Trophoblast cell (in vitro differentiated cells and primary cell): Measurements from ENCODE around the gene GORASP2.
A peak's percentile ranks its signal among the peaks of the same experiment; 100 is the strongest.

Source experiments
- DNase-seq, 2 donors: peaks; one replicate each; pipeline ENCODE4 v3.0.0-alpha.2; 2016
- H2AFZ ChIP-seq: 2 replicates; pipeline ENCODE4 v1.6.1; 2013; ENCODE audit warnings: low read length, moderate library complexity, mild to moderate bottlenecking; ENCODE audit not compliant: insufficient read depth, poor library complexity
- H2AK5ac ChIP-seq: 2 replicates; pipeline ENCODE4 v1.6.1; 2013; ENCODE audit warnings: mild to moderate bottlenecking, low read length
- H2BK120ac ChIP-seq: 2 replicates; pipeline ENCODE4 v1.6.1; 2013; ENCODE audit warnings: low read length, mild to moderate bottlenecking, moderate library complexity; ENCODE audit not compliant: insufficient read depth, poor library complexity
- H2BK12ac ChIP-seq: 2 replicates; pipeline ENCODE4 v1.6.1; 2013; ENCODE audit warnings: mild to moderate bottlenecking, low read length, moderate library complexity
- H2BK5ac ChIP-seq: 2 replicates; pipeline ENCODE4 v1.6.1; 2013; ENCODE audit warnings: low read length, low read depth, moderate library complexity, mild to moderate bottlenecking; ENCODE audit not compliant: poor library complexity
- H3K14ac ChIP-seq: 2 replicates; pipeline ENCODE4 v1.6.1; 2013; ENCODE audit warnings: mild to moderate bottlenecking, low read length
- H3K18ac ChIP-seq: 2 replicates; pipeline ENCODE4 v1.6.1; 2013; ENCODE audit warnings: mild to moderate bottlenecking, low read length
- H3K23ac ChIP-seq: 2 replicates; pipeline ENCODE4 v1.6.1; 2013; ENCODE audit warnings: low read length
- H3K27ac ChIP-seq: 2 replicates; pipeline ENCODE4 v1.5.1; 2013; ENCODE audit warnings: low read depth, mild to moderate bottlenecking, inconsistent platforms, low read length, moderate library complexity
- H3K27me3 ChIP-seq: 2 replicates; pipeline ENCODE4 v1.6.1; 2013; ENCODE audit warnings: inconsistent platforms, mild to moderate bottlenecking, low read length, moderate library complexity; ENCODE audit not compliant: insufficient read depth
- H3K36me3 ChIP-seq, 2 experiments: 1 replicate in 1 of 2; 2 replicates in 1 of 2; pipeline ENCODE4 v1.6.1; 2013; ENCODE audit warnings: low read length in 2 of 2, mild to moderate bottlenecking in 2 of 2, moderate library complexity in 1 of 2; ENCODE audit not compliant: insufficient read depth in 2 of 2, control insufficient read depth in 1 of 2
- H3K4ac ChIP-seq: 2 replicates; pipeline ENCODE4 v1.6.1; 2013; ENCODE audit warnings: low read depth, mild to moderate bottlenecking, low read length, moderate library complexity
- H3K4me1 ChIP-seq, 2 experiments: 1 replicate in 1 of 2; 2 replicates in 1 of 2; pipeline ENCODE4 v1.6.1; 2013; ENCODE audit warnings: low read length in 2 of 2, mild to moderate bottlenecking in 2 of 2, moderate library complexity in 1 of 2; ENCODE audit not compliant: insufficient read depth in 2 of 2, control insufficient read depth in 1 of 2
- H3K4me2 ChIP-seq: 2 replicates; pipeline ENCODE4 v1.6.1; 2013; ENCODE audit warnings: inconsistent platforms, mild to moderate bottlenecking, low read length, moderate library complexity
- H3K4me3 ChIP-seq: 2 replicates; pipeline ENCODE4 v1.5.1; 2013; ENCODE audit warnings: mild to moderate bottlenecking, low read depth, low read length, inconsistent platforms
- H3K79me1 ChIP-seq: one replicate; pipeline ENCODE4 v1.6.1; 2013; ENCODE audit warnings: low read length
- H3K79me2 ChIP-seq: 2 replicates; pipeline ENCODE4 v1.6.1; 2013; ENCODE audit warnings: low read length, mild to moderate bottlenecking; ENCODE audit not compliant: control insufficient read depth, insufficient read depth, poor library complexity
- H3K9ac ChIP-seq: 2 replicates; pipeline ENCODE4 v1.6.1; 2013; ENCODE audit warnings: mild to moderate bottlenecking, low read length
- H3K9me3 ChIP-seq: 2 replicates; pipeline ENCODE4 v1.6.1; 2013; ENCODE audit warnings: low read depth, mild to moderate bottlenecking, control low read depth, inconsistent platforms, low read length; ENCODE audit not compliant: insufficient read depth
- H4K12ac ChIP-seq: 2 replicates; pipeline ENCODE4 v1.6.1; 2013; ENCODE audit warnings: low read depth, mild to moderate bottlenecking, low read length, moderate library complexity
- H4K8ac ChIP-seq: 2 replicates; pipeline ENCODE4 v1.6.1; 2013; ENCODE audit warnings: low read depth, mild to moderate bottlenecking, low read length, moderate library complexity
- H4K91ac ChIP-seq: one replicate; pipeline ENCODE4 v1.6.1; 2013; ENCODE audit warnings: low read depth, mild to moderate bottlenecking, low read length, moderate library complexity
- WGBS: extraction: QIAGEN DNeasy Blood & Tissue Kit; methylation state at CpG from one replicate; pipeline ENCODE4 v1.1.7; 2013; ENCODE audit warnings: missing lambda C conversion rate; ENCODE audit not compliant: insufficient read length, insufficient coverage; ENCODE audit errors: extremely low coverage; 5-methylcytosine and 5-hydroxymethylcytosine counted together

The GORASP2 gene

GRCh38 chr2:170975943-170976270, 46.9 kb downstream of the GORASP2 start:
- Histone ChIP-seq H2BK12ac (no peak overlapping the region), H3K79me2 (no peaks in the 10 kb centered on the region), H2BK120ac (no peak overlapping the region), H3K4me3 (no peak overlapping the region), H3K18ac (no peak overlapping the region), H3K23ac (no peak overlapping the region), H2BK5ac (no peak overlapping the region), H3K27me3 (no peaks in the 10 kb centered on the region), H2AFZ (no peak overlapping the region), H4K91ac (no peak overlapping the region), H3K27ac (no peak overlapping the region), H3K9ac (no peak overlapping the region), H3K36me3 (no peaks in the 10 kb centered on the region), H3K4me2 (no peak overlapping the region), H3K4me1 (peaks cover 13 to 16% of the 10 kb centered on the region in 2 experiments), H3K79me1 (peaks cover 6% of the 10 kb centered on the region), H3K9me3 (no peaks in the 10 kb centered on the region), H4K12ac (no peak overlapping the region), H3K4ac (no peak overlapping the region), H2AK5ac (peak overlapping the region; percentile 71), H3K14ac (no peak overlapping the region), H4K8ac (no peak overlapping the region)
- DNase-seq, result no peak
- no CpG with 5 or more reads among the region's 4 CpGs for WGBS

GRCh38 chr2:170984079-170984478, 55.0 kb downstream of the GORASP2 start:
- Histone ChIP-seq H2BK5ac (no peak overlapping the region), H3K23ac (no peak overlapping the region), H3K79me2 (no peaks in the 10 kb centered on the region), H3K4me2 (no peak overlapping the region), H3K18ac (no peak overlapping the region), H2AFZ (no peak overlapping the region), H2BK120ac (no peak overlapping the region), H3K79me1 (no peaks in the 10 kb centered on the region), H4K12ac (no peak overlapping the region), H3K9me3 (no peaks in the 10 kb centered on the region), H3K4ac (no peak overlapping the region), H3K14ac (no peak overlapping the region), H3K4me1 (no peaks in the 10 kb centered on the region), H4K91ac (no peak overlapping the region), H2BK12ac (no peak overlapping the region), H3K36me3 (peaks cover 3 to 11% of the 10 kb centered on the region in 2 experiments), H2AK5ac (no peak overlapping the region), H4K8ac (no peak overlapping the region), H3K9ac (no peak overlapping the region), H3K27ac (no peak overlapping the region), H3K27me3 (no peaks in the 10 kb centered on the region), H3K4me3 (no peak overlapping the region)
- WGBS, result no CpG with 5 or more reads among the region's 1 CpG
- DNase-seq, result peak in 1 of 2 donors; percentile 44

DNA sequence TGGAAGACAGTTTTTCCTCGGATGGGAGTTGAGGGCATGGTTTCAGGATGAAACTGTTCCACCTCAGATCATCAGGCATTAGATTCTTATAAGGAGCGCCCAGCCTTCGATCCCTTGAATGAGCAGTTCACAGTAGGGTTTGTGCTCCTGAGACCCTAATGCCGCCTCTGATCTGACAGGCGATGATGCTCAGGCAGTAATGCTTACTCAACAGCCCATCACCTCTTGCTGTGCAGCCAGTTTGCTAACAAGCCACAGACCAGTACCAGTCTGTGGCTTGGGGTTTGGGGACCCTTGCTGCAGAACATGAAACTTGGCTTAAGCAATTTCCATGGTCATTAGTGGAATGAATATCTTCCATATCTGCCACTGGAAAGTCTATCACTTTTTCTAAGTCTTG, 56.4 kb downstream of the GORASP2 start:
- no peak overlapping the region for H2BK5ac ChIP-seq
- H3K36me3 ChIP-seq, result peaks cover 6 to 11% of the 10 kb centered on the region in 2 experiments
- no peaks in the 10 kb centered on the region for H3K79me2 ChIP-seq
- no peak overlapping the region for H2AK5ac ChIP-seq
- H3K18ac ChIP-seq, result no peak overlapping the region
- no peak overlapping the region for H3K4me3 ChIP-seq
- no peak overlapping the region for H3K27ac ChIP-seq
- no peak overlapping the region for H4K91ac ChIP-seq
- no peak for DNase-seq
- H2BK120ac ChIP-seq, result no peak overlapping the region
- no peak overlapping the region for H3K4ac ChIP-seq
- no peak overlapping the region for H3K14ac ChIP-seq
- H3K9ac ChIP-seq, result no peak overlapping the region
- WGBS, result no CpG with 5 or more reads among the region's 5 CpGs
- no peak overlapping the region for H3K23ac ChIP-seq
- H4K12ac ChIP-seq, result no peak overlapping the region
- H2AFZ ChIP-seq, result no peak overlapping the region
- H3K9me3 ChIP-seq, result no peaks in the 10 kb centered on the region
- H3K4me1 ChIP-seq, result no peaks in the 10 kb centered on the region
- H4K8ac ChIP-seq, result no peak overlapping the region
- H3K79me1 ChIP-seq, result no peaks in the 10 kb centered on the region
- H2BK12ac ChIP-seq, result no peak overlapping the region
- no peaks in the 10 kb centered on the region for H3K27me3 ChIP-seq
- no peak overlapping the region for H3K4me2 ChIP-seq

GRCh38 chr2:170986566-170987258, 57.7 kb downstream of the GORASP2 start:
- H3K18ac ChIP-seq, result no peak overlapping the region
- H3K4me1 ChIP-seq, result no peaks in the 10 kb centered on the region
- no peaks in the 10 kb centered on the region for H3K9me3 ChIP-seq
- no peak overlapping the region for H3K4ac ChIP-seq
- H2BK5ac ChIP-seq, result no peak overlapping the region
- H3K79me2 ChIP-seq, result no peaks in the 10 kb centered on the region
- H3K14ac ChIP-seq, result no peak overlapping the region
- WGBS, result no CpG with 5 or more reads among the region's 8 CpGs
- no peaks in the 10 kb centered on the region for H3K27me3 ChIP-seq
- H2AFZ ChIP-seq, result no peak overlapping the region
- no peak overlapping the region for H2BK120ac ChIP-seq
- H3K23ac ChIP-seq, result no peak overlapping the region
- no peak overlapping the region for H3K27ac ChIP-seq
- no peak overlapping the region for H4K8ac ChIP-seq
- no peak overlapping the region for H3K9ac ChIP-seq
- H3K4me3 ChIP-seq, result no peak overlapping the region
- no peak overlapping the region for H4K91ac ChIP-seq
- no peak overlapping the region for H4K12ac ChIP-seq
- no peak overlapping the region for H3K4me2 ChIP-seq
- no peak for DNase-seq
- H2BK12ac ChIP-seq, result no peak overlapping the region
- no peak overlapping the region for H2AK5ac ChIP-seq
- no peaks in the 10 kb centered on the region for H3K79me1 ChIP-seq
- H3K36me3 ChIP-seq, result peaks cover 6 to 11% of the 10 kb centered on the region in 2 experiments
